HCT116 (cell line): ENCODE data around the gene RFX3. TPM values are rescaled to one million over a fixed set of nuclear protein-coding genes. Genes with fewer than 3 reads are reported as not detected.

ENCODE experiments used
- ATAC-seq: fragments of 200-7000 bp; cut with Tn5 transposase; 2 replicates; pipeline ENCODE4 v1.9.1; 2020; ENCODE audit warnings: mild to moderate bottlenecking, moderate library complexity
- BruUV-seq: library from RNA; stranded (reverse); fragments of 400-500 nt; replicated peaks from 2 replicates; lab custom pipeline; 2021; lab: Mats Ljungman, UMichigan
- CTCF ChIA-PET: fragments of 300-600 bp; sonication (Branson Sonifier 250); formaldehyde crosslinking; loops from one replicate; lab custom pipeline; 2021; ENCODE audit warnings: antibody characterized with exemption; lab: Charles Lee
- POLR2A ChIA-PET: fragments of 300-600, 350-600 bp; sonication (Branson Sonifier 250); formaldehyde crosslinking; loops from one replicate; lab custom pipeline; 2021; ENCODE audit warnings: antibody characterized with exemption; lab: Charles Lee
- RAD21 ChIA-PET, 2 experiments: fragments of 300-600 bp; sonication (Branson Sonifier 250); formaldehyde crosslinking; loops; one replicate each; lab custom pipeline; 2023; ENCODE audit warnings: low total read pairs in 2 of 2; ENCODE audit not compliant: uncharacterized antibody in 2 of 2, unreplicated experiment in 2 of 2, low non-redundant PET in 1 of 2; lab: Charles Lee
- DNase-seq: peaks from one replicate; pipeline ENCODE4 v3.0.0-alpha.2; 2010; ENCODE audit warnings: low read depth, low spot score
- H2AFZ ChIP-seq: fragments of 200-600 bp; shearing (Covaris generic), sonication (generic); 2 replicates; pipeline ENCODE4 v1.6.1; 2017; ENCODE audit warnings: low read depth, mixed run types, mixed read lengths, antibody characterized with exemption, low read length; ENCODE audit not compliant: poor library complexity, severe bottlenecking
- H3K27ac ChIP-seq: 2 replicates; pipeline ENCODE4 v1.5.1; 2012; ENCODE audit warnings: low read depth, low read length
- H3K27me3 ChIP-seq: fragments of 200-600 bp; sonication (generic); 2 replicates; pipeline ENCODE4 v1.6.1; 2016; ENCODE audit warnings: mixed run types, low read length, mixed read lengths; ENCODE audit not compliant: insufficient read depth
- H3K36me3 ChIP-seq, 2 experiments: fragments of 200-500 bp in 1 of 2; fragments of 200-600 bp in 1 of 2; sonication (Bioruptor generic) in 1 of 2; sonication (generic) in 1 of 2; 2 replicates each; pipeline versions ENCODE4 v1.5.1 to v1.6.1; 2014 to 2016; ENCODE audit warnings: low read length in 2 of 2, inconsistent platforms in 1 of 2, mixed read lengths in 1 of 2, mixed run types in 1 of 2; ENCODE audit not compliant: insufficient read depth in 2 of 2, control insufficient read depth in 1 of 2
- H3K4me1 ChIP-seq, 2 experiments: fragments of 200-600 bp in 1 of 2; sonication (generic) in 1 of 2; 2 replicates each; pipeline versions ENCODE4 v1.5.1 to v1.6.1; 2012 to 2017; ENCODE audit warnings: low read length in 2 of 2, inconsistent platforms in 1 of 2, mild to moderate bottlenecking in 1 of 2, mixed read lengths in 1 of 2, mixed run types in 1 of 2, moderate library complexity in 1 of 2; ENCODE audit not compliant: insufficient read depth in 2 of 2, control insufficient read depth in 1 of 2
- H3K4me2 ChIP-seq: fragments of 200-600 bp; sonication (generic); 2 replicates; pipeline ENCODE4 v1.6.1; 2017; ENCODE audit warnings: mixed run types, low read length, mixed read lengths
- H3K4me3 ChIP-seq, 2 experiments: fragments of 200-600 bp in 1 of 2; sonication (generic) in 1 of 2; replicated peaks in 1 of 2; 2 replicates each; pipeline ENCODE4 v1.5.1; 2011 to 2016; ENCODE audit warnings: low read length in 2 of 2, control low read depth in 1 of 2, low read depth in 1 of 2, mild to moderate bottlenecking in 1 of 2, mixed read lengths in 1 of 2, mixed run types in 1 of 2
- H3K79me2 ChIP-seq: fragments of 200-600 bp; sonication (generic); 2 replicates; pipeline ENCODE4 v1.6.1; 2017; ENCODE audit warnings: mild to moderate bottlenecking, mixed run types, low read length, moderate library complexity, mixed read lengths; ENCODE audit not compliant: insufficient read depth
- H3K9ac ChIP-seq: fragments of 200-600 bp; sonication (generic); 2 replicates; pipeline ENCODE4 v1.6.1; 2016; ENCODE audit warnings: low read length, mixed read lengths
- H3K9me2 ChIP-seq: fragments of 200-600 bp; sonication (generic), shearing (Covaris generic); 2 replicates; pipeline ENCODE4 v1.6.1; 2017; ENCODE audit warnings: mixed run types, mild to moderate bottlenecking, moderate library complexity; ENCODE audit not compliant: insufficient read depth
- H3K9me3 ChIP-seq, 2 experiments: fragments of 200-500 bp in 1 of 2; fragments of 200-600 bp in 1 of 2; sonication (Bioruptor generic) in 1 of 2; sonication (generic) in 1 of 2; 2 replicates each; pipeline ENCODE4 v1.6.1; 2014 to 2017; ENCODE audit warnings: low read length in 2 of 2, mixed read lengths in 2 of 2, inconsistent platforms in 1 of 2, low read depth in 1 of 2, mild to moderate bottlenecking in 1 of 2, mixed run types in 1 of 2, moderate library complexity in 1 of 2; ENCODE audit not compliant: control insufficient read depth in 1 of 2, insufficient read depth in 1 of 2
- H4K20me1 ChIP-seq: fragments of 200-600 bp; sonication (generic), shearing (Covaris generic); 2 replicates; pipeline ENCODE4 v1.6.1; 2017; ENCODE audit warnings: mixed run types, mild to moderate bottlenecking, moderate library complexity; ENCODE audit not compliant: insufficient read depth
- EGR1 ChIP-seq: IDR thresholded peaks from 2 replicates; pipeline ENCODE4 v1.6.1; 2012; ENCODE audit warnings: low read depth
- EZH2 ChIP-seq: fragments of 200-600 bp; sonication (generic); IDR thresholded peaks from 2 replicates; pipeline ENCODE4 v1.6.1; 2017; ENCODE audit warnings: antibody characterized with exemption, mixed run types
- RAD21 ChIP-seq: IDR thresholded peaks from 2 replicates; pipeline ENCODE4 v1.6.1; 2012; ENCODE audit warnings: low read depth, mild to moderate bottlenecking
- SRF ChIP-seq: IDR thresholded peaks from 2 replicates; pipeline ENCODE4 v1.6.1; 2012; ENCODE audit warnings: low read depth
- TCF7L2 ChIP-seq: IDR thresholded peaks from 2 replicates; pipeline ENCODE4 v1.7.0; 2011; ENCODE audit warnings: borderline replicate concordance, inconsistent platforms; ENCODE audit not compliant: insufficient read depth, insufficient read length; ENCODE audit errors: extremely low read depth
- ZFX ChIP-seq: fragments of 450-650 bp; IDR thresholded peaks from 2 replicates; pipeline ENCODE4 v1.6.1; 2017
- intact Hi-C: fragments of 100-400 bp; cut with micrococcal nuclease; formaldehyde crosslinking; loops from 2 replicates; pipeline ENCODE4 v1.10.0; 2022
- total RNA-seq: library from RNA; stranded (reverse); gene quantifications from one replicate; pipeline ENCODE4 v1.2.1, GENCODE V29; 2021; ENCODE audit not compliant: unreplicated experiment
- TF ChIP-seq, protein P1 (sequence below), 3 experiments: fragments of 200-600 bp in 1 of 3; sonication (generic) in 1 of 3; IDR thresholded peaks in 2 of 3; conservative IDR thresholded peaks in 1 of 3; 2 replicates each; pipeline ENCODE4 v1.5.1; 2012 to 2017; ENCODE audit warnings: low read depth in 2 of 3, low read length in 2 of 3, antibody characterized with exemption in 1 of 3, borderline replicate concordance in 1 of 3, control low read depth in 1 of 3, mild to moderate bottlenecking in 1 of 3, mixed read lengths in 1 of 3, mixed run types in 1 of 3, moderate library complexity in 1 of 3; ENCODE audit not compliant: insufficient read depth in 1 of 3

Gene RFX3
- total RNA-seq, 1 experiment from 2014 or later = 11.8 TPM

GRCh38 chr9:3436629-3437420 is 89.0 kb downstream of the RFX3 start (continued):
- TF ChIP-seq EZH2 = no peak
- TF ChIP-seq EGR1 = no peak
- no peak for TF ChIP-seq TCF7L2
- TF ChIP-seq RAD21 = no peak
- TF ChIP-seq SRF = no peak
- no peak for TF ChIP-seq ZFX

GRCh38 chr9:3435732-3436131 is 90.1 kb downstream of the RFX3 start:
- TF ChIP-seq, protein P1, sequence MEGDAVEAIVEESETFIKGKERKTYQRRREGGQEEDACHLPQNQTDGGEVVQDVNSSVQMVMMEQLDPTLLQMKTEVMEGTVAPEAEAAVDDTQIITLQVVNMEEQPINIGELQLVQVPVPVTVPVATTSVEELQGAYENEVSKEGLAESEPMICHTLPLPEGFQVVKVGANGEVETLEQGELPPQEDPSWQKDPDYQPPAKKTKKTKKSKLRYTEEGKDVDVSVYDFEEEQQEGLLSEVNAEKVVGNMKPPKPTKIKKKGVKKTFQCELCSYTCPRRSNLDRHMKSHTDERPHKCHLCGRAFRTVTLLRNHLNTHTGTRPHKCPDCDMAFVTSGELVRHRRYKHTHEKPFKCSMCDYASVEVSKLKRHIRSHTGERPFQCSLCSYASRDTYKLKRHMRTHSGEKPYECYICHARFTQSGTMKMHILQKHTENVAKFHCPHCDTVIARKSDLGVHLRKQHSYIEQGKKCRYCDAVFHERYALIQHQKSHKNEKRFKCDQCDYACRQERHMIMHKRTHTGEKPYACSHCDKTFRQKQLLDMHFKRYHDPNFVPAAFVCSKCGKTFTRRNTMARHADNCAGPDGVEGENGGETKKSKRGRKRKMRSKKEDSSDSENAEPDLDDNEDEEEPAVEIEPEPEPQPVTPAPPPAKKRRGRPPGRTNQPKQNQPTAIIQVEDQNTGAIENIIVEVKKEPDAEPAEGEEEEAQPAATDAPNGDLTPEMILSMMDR (IDR thresholded peaks at IDR 0.05 in 2 of 3, conservative IDR thresholded peaks at IDR 0.05 in 1 of 3; ENCODE audit: borderline replicate concordance in 1 of 3, insufficient read depth in 1 of 3, low read depth in 2 of 3, low read length in 2 of 3) = no peak
- TF ChIP-seq, all 23 proteins: peak for 0
- Histone ChIP-seq H2AFZ (no peak overlapping the region), H3K4me3 (no peak overlapping the region), H3K36me3 (no peaks in the 10 kb centered on the region), H3K27me3 (no peaks in the 10 kb centered on the region), H3K4me2 (no peak overlapping the region), H3K9me3 (no peaks in the 10 kb centered on the region), H3K4me1 (no peaks in the 10 kb centered on the region), H3K9ac (no peak overlapping the region), H4K20me1 (0 out of 2 replicates have a peak, but pooled peaks cover 4% of the 10 kb centered on the region), H3K27ac (no peak overlapping the region), H3K79me2 (no peaks in the 10 kb centered on the region), H3K9me2 (no peaks in the 10 kb centered on the region)
- RAD21 ChIA-PET = no interaction called here
- POLR2A ChIA-PET = no interaction called here
- CTCF ChIA-PET = no interaction called here
- DNase-seq (no peak), ATAC-seq (no peak)
- no TSS peak for BruUV-seq
- intact Hi-C loops = no loop called here
